OCI-LY1 (cell line): ENCODE data around the gene STAM2.

Experiments
- EZH2 ChIP-seq: fragments of 200-600 bp; sonication (generic), shearing (Covaris generic); IDR thresholded peaks from 2 replicates; pipeline ENCODE4 v1.8.0; 2017; ENCODE audit warnings: borderline replicate concordance, mixed run types, mild to moderate bottlenecking, antibody characterized with exemption, low read length, moderate library complexity, mixed read lengths
- TF ChIP-seq, protein P1 (sequence below): fragments of 200-600 bp; sonication (generic), shearing (Covaris generic); IDR thresholded peaks from 2 replicates; pipeline ENCODE4 v1.5.1; 2017; ENCODE audit warnings: mild to moderate bottlenecking, antibody characterized with exemption, low read length, moderate library complexity, mixed read lengths

DNA sequence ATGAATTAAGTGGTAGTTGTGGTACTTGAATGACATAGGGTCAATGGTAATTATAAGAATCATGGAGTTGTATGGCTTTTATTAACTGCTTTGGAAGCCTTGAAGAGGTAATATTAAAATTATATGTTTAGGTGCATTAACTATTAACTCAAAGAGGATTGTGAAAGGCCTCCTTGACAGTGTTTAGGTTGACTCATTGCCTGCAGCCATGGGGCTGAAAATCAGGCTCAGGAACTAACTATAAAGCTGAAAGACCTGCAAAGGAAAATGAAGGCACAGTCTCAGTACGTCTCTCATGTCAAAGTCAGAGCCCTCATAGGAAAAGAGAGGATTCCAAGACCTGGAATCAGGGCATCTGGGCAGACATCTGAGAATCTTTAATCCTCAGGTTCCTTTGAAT, 107.7 kb downstream of the STAM2 start:
- TF ChIP-seq EZH2, result no peak
- TF ChIP-seq, protein P1, sequence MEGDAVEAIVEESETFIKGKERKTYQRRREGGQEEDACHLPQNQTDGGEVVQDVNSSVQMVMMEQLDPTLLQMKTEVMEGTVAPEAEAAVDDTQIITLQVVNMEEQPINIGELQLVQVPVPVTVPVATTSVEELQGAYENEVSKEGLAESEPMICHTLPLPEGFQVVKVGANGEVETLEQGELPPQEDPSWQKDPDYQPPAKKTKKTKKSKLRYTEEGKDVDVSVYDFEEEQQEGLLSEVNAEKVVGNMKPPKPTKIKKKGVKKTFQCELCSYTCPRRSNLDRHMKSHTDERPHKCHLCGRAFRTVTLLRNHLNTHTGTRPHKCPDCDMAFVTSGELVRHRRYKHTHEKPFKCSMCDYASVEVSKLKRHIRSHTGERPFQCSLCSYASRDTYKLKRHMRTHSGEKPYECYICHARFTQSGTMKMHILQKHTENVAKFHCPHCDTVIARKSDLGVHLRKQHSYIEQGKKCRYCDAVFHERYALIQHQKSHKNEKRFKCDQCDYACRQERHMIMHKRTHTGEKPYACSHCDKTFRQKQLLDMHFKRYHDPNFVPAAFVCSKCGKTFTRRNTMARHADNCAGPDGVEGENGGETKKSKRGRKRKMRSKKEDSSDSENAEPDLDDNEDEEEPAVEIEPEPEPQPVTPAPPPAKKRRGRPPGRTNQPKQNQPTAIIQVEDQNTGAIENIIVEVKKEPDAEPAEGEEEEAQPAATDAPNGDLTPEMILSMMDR, result no peak
